Progenitor cell of endocrine pancreas (in vitro differentiated cells): ENCODE results near the gene OR7A17. TPM values are rescaled to one million over a fixed set of nuclear protein-coding genes. Genes with fewer than 3 reads are reported as not detected.

Experiments
- DNase-seq: peaks from one replicate; pipeline ENCODE4 v3.0.0; 2021; ENCODE audit warnings: low spot score; ENCODE audit not compliant: unreplicated experiment
- H3K27ac Mint-ChIP-seq: 2 replicates; pipeline ENCODE4 v1.8.0; 2021; ENCODE audit warnings: mild to moderate bottlenecking, moderate library complexity, mixed read lengths
- H3K27me3 Mint-ChIP-seq: 2 replicates; pipeline ENCODE4 v1.8.0; 2021; ENCODE audit warnings: mixed read lengths
- H3K36me3 Mint-ChIP-seq: 2 replicates; pipeline ENCODE4 v1.8.0; 2022; ENCODE audit warnings: mixed read lengths; ENCODE audit not compliant: insufficient read depth
- H3K4me1 Mint-ChIP-seq: 2 replicates; pipeline ENCODE4 v1.8.0; 2021; ENCODE audit warnings: low read depth, mixed read lengths
- H3K4me3 Mint-ChIP-seq: 2 replicates; pipeline ENCODE4 v1.8.0; 2021; ENCODE audit warnings: low read depth, mild to moderate bottlenecking, moderate library complexity, mixed read lengths
- H3K9me3 Mint-ChIP-seq: 2 replicates; pipeline ENCODE4 v1.8.0; 2021; ENCODE audit warnings: low read depth, mixed read lengths
- total RNA-seq: library from RNA; stranded (reverse); gene quantifications from 2 replicates; pipeline ENCODE4 v1.2.1, GENCODE V29; 2021
- TF ChIP-seq, protein P1 (sequence below): fragments of 200-600 bp; sonication (generic); IDR thresholded peaks from one replicate; pipeline ENCODE4 v1.5.0; 2021; ENCODE audit warnings: antibody characterized with exemption, mild to moderate bottlenecking; ENCODE audit not compliant: unreplicated experiment

OR7A17 gene
- total RNA-seq, 1 donor from 2014 or later: not detected

DNA sequence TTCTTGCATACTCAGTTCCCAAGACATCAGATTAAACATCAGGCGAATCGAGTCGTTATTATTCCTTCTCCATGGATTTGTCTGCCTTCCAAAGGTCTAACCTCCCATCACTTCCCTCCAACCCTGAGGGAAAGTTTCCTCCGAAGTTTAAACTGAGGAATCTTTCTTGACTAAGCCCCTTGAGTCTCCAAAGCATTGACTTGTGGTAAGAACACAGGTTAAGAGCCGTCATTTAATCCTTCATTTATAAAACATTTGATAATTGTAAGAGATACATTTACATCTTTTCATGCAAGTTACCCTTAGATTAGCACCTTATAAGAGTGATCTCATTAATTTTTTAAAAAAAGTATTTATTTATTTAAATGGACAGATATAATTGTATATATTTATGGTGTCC, 37.1 kb downstream of the OR7A17 start, which contains the start of gene OR7A10:
Gene OR7A10 (minus strand): TSS at position 101 of the 400 bp plus-strand sequence. CDS start 7,045 bp downstream, outside the sequence.
- Mint-ChIP-seq H3K27me3 (no peaks in the 10 kb centered on the region), H3K4me1 (no peaks in the 10 kb centered on the region), H3K36me3 (peaks cover 3% of the 10 kb centered on the region), H3K9me3 (peaks cover 62% of the 10 kb centered on the region), H3K27ac (no peak within 1 kb of the TSS), H3K4me3 (no peak within 1 kb of the TSS)
- TF ChIP-seq, protein P1, sequence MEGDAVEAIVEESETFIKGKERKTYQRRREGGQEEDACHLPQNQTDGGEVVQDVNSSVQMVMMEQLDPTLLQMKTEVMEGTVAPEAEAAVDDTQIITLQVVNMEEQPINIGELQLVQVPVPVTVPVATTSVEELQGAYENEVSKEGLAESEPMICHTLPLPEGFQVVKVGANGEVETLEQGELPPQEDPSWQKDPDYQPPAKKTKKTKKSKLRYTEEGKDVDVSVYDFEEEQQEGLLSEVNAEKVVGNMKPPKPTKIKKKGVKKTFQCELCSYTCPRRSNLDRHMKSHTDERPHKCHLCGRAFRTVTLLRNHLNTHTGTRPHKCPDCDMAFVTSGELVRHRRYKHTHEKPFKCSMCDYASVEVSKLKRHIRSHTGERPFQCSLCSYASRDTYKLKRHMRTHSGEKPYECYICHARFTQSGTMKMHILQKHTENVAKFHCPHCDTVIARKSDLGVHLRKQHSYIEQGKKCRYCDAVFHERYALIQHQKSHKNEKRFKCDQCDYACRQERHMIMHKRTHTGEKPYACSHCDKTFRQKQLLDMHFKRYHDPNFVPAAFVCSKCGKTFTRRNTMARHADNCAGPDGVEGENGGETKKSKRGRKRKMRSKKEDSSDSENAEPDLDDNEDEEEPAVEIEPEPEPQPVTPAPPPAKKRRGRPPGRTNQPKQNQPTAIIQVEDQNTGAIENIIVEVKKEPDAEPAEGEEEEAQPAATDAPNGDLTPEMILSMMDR: no peak
- no peak for DNase-seq

DNA sequence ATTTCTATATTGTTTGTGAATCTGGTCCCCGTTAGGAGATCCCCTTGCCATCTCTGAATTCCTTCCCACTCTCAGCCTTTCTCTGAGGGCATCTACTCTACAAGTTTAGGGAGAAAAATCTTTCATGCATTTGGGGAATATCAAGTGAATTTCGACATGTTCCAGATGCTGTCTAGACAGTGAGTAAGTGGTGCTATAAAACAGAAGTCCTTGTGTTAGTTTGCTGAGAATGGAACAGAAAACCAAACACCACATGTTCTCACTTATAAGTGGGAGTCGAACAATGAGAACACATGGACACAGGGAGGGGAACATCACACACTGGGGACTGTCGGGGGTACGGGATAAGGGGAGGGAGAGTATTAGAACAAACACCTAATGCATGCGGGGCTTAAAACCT, 42.4 kb downstream of the OR7A17 start:
- Mint-ChIP-seq H3K9me3 (peaks cover 61% of the 10 kb centered on the region), H3K27ac (no peak overlapping the region), H3K27me3 (no peaks in the 10 kb centered on the region), H3K4me1 (no peaks in the 10 kb centered on the region), H3K4me3 (no peak overlapping the region), H3K36me3 (peaks cover 3% of the 10 kb centered on the region)
- no peak for DNase-seq
- TF ChIP-seq, protein P1: no peak

DNA sequence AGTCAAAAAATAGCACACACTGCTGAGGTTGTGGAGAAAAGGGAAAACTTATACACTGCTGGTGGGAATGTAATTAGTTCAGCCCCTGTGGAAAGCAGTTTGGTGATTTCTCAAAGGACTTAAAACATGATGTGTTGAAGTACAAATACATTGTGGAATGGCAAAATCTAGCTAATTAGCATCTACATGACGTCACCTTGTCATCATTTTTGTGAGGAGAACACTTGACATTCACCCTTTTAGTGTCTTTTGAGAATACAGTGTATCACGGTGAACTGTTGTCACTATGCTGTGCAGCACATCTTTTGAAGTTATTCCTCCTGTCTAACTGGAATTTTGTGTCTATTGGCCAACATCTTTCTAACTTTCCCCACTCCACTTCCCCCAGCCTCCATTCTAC, 42.8 kb downstream of the OR7A17 start:
- no peak for DNase-seq
- TF ChIP-seq, protein P1: no peak
- Mint-ChIP-seq H3K36me3 (peaks cover 3% of the 10 kb centered on the region), H3K4me1 (no peaks in the 10 kb centered on the region), H3K9me3 (peaks cover 57% of the 10 kb centered on the region), H3K27ac (no peak overlapping the region), H3K4me3 (no peak overlapping the region), H3K27me3 (no peaks in the 10 kb centered on the region)

DNA sequence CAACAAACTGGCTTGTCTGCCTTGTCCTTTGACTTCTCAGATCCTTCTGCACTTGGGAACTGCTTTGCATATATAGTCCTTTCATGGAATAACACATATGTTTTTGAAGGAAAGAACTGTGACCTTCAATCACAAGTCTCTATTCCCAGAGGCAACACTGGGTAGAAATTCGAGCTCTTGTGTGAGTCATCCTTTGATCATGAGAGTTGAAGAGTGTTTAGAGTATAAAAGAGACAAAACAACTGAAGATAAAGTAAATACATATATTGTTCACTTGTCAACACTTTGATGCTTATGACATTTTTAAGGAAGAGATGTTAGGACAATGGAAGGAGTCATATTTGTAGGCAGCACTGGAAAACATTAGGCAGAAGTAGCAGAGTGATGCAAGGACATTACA, 45.7 kb downstream of the OR7A17 start:
- Mint-ChIP-seq H3K36me3 (peaks cover 3% of the 10 kb centered on the region), H3K9me3 (peaks cover 47% of the 10 kb centered on the region), H3K27me3 (no peaks in the 10 kb centered on the region), H3K4me3 (no peak overlapping the region), H3K4me1 (no peaks in the 10 kb centered on the region), H3K27ac (no peak overlapping the region)
- DNase-seq: no peak
- TF ChIP-seq, protein P1: no peak

DNA sequence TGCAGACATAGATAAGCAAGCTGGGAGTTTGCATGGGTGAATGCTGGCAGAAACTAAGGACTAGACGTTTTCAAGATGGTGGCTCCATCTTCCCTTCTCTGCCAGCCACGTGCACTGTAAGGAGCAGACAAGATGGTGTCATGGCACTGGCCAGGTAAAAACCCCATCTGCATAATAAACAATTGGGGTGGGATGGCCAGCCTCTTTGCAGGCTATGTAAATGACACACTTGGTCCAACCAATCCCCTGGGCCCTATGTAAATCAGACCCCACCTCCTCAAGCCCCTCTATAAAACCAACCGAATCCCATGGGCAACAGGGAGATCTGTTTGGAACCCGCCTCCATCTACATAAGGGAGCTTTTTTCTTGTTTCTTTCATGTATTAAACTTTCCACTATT, 48.5 kb downstream of the OR7A17 start:
- H3K9me3 Mint-ChIP-seq: peaks cover 40% of the 10 kb centered on the region
- no peak for DNase-seq
- no peaks in the 10 kb centered on the region for H3K27me3 Mint-ChIP-seq
- no peaks in the 10 kb centered on the region for H3K4me1 Mint-ChIP-seq
- TF ChIP-seq, protein P1: no peak
- no peak overlapping the region for H3K4me3 Mint-ChIP-seq
- H3K27ac Mint-ChIP-seq: no peak overlapping the region
- no peaks in the 10 kb centered on the region for H3K36me3 Mint-ChIP-seq
